GM19468 (cell line): ENCODE data around the gene GSX1.
"Not testable (repeated sequence)": the region's sequence is repeated elsewhere in the genome, so short reads cannot be mapped to it uniquely, and the experiment has no call there.

Experiments used
- ATAC-seq: cut with Tn5 transposase; IDR thresholded peaks from one replicate; pipeline ENCODE4 v1.9.1; 2021; ENCODE audit warnings: mild to moderate bottlenecking, moderate library complexity, moderate number of reproducible peaks; ENCODE audit not compliant: unreplicated experiment; ENCODE audit errors: extremely low read depth

GSX1 gene

DNA sequence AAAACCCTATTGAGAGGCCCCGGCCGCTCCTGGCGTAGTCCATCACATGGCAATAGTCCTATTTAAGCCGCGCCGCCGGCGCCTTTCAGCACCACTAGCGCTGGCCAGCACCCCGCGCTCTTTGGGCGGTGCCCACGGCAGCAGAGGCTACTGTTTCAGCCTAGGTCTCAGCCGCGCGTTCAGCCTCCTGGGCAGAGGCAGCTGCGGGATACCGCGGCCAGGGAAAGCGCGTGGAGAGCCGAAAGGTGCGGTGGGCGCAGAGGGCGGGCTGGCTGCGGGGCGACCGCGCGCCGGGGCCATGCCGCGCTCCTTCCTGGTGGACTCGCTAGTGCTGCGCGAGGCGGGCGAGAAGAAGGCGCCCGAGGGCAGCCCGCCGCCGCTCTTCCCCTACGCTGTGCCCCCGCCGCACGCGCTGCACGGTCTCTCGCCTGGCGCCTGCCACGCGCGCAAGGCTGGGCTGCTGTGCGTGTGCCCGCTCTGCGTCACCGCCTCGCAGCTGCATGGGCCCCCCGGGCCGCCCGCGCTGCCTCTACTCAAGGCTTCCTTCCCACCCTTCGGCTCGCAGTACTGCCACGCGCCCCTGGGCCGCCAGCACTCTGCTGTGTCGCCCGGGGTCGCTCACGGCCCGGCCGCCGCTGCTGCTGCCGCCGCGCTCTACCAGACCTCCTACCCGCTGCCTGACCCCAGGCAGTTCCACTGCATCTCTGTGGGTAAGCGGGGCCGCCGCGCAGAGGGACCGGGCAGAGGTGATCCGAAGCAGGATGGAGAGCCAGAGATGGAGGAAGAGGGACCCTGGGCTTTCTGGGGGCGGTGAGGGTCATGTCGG is at the start of gene GSX1:
Gene GSX1 (plus strand): TSS at position 91 of the 826 bp plus-strand sequence. CDS start 208 bp downstream, at position 299.
- ATAC-seq, result no peak

GRCh38 chr13:27744801-27745200 is 47.5 kb upstream of the GSX1 start:
- ATAC-seq, result no peak

GRCh38 chr13:27745301-27745700 is 47.0 kb upstream of the GSX1 start:
- ATAC-seq, result no peak

- ATAC-seq, result not testable (repeated sequence)
Observed at GRCh38 chr13:27748143-27748542, 44.1 kb upstream of the GSX1 start.

DNA sequence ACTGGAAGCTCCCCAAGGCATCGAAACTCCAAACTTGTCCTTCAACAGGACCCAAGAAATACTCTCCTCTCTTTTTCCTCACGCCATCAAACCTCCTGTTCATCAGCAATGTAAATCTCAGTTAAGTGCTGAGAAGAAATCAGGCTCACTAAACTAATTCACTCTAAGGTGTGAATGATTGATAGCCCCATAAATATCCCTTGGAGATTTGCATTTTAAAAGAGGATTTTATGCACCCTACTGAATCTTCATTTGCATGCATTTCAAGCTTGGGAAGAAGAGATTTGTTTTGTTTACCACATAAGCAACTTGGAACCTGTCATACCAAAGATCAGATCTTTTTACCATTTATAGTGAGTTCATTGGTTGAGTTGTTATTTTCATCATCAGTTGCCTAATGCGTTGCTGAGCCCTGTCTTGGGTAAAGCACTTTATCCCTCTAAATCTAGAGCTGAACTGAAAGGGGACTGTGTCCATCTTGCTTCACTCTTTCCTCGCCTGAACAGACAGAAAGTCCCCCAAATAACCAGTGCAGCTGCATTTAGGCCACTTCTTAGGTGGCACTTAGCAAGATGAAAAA is 40.2 kb upstream of the GSX1 start:
- ATAC-seq, result no peak

- no peak for ATAC-seq
Observed at GRCh38 chr13:27765650-27766049, 26.6 kb upstream of the GSX1 start.

- ATAC-seq, result no peak
Observed at GRCh38 chr13:27770809-27771208, 21.5 kb upstream of the GSX1 start.

- no peak for ATAC-seq
Observed at GRCh38 chr13:27772651-27773425, 19.4 kb upstream of the GSX1 start.

DNA sequence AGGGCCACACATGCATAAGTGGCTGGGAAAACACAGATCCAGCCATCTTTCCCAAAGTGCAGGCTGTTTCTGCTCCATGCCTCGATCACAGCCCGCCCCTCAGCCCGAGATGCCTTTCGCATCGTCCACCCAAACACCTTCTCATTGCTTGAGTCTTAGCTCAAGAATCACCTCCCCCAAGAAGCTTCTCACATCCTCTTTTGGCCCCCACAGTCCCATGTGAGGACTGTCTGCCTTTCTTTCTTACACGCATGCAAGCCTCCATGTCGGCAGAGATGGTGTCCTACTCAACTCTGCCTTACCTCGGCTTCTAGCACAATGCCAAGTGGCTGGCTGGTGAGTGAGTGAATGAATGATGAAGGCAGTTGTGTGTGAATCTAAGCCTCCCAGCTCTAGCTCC is 18.1 kb upstream of the GSX1 start:
- no peak for ATAC-seq

DNA sequence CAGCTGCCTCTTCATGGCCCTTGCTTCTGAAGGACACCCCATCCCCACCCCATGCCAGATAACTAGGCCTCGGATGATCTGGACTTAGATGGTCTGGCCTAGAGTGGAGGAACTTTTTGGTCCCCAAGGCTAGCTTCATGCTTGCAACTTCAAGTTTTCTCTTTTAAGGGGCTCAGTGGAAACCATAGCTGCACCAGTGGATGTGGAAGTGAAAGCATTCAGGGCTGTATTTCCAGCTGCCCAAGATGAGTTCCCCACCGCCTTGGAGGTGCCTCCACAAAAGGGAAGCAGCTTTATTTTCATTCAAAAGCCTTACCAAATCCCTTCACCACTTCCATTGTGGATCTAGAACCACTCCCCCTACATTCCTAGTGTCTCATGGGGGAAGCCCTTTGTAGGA is 17.6 kb upstream of the GSX1 start:
- ATAC-seq, result no peak

GRCh38 chr13:27775943-27776342 is 16.3 kb upstream of the GSX1 start:
- ATAC-seq, result no peak

- ATAC-seq, result no peak
Observed at GRCh38 chr13:27782151-27782550, 10.1 kb upstream of the GSX1 start.

DNA sequence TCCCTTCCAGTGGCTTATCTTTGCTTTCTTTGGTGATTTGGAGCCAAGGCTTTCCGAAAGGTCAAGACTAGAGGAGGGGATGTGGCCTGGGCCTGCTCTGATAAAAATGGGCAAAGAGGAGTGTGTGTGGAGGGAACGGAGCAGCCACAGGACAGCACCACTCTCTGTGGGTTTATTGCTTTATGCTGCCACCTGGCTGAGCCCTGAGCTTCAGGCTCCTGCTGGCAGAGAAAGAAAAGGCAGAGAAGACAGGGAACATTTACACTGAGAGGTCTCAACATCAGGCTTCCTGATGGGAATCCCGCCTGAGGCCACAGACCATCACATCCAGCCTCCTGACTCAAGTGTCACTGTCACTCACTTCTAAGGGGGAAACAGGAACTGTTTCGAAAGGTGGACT is 9.2 kb upstream of the GSX1 start:
- ATAC-seq, result no peak

DNA sequence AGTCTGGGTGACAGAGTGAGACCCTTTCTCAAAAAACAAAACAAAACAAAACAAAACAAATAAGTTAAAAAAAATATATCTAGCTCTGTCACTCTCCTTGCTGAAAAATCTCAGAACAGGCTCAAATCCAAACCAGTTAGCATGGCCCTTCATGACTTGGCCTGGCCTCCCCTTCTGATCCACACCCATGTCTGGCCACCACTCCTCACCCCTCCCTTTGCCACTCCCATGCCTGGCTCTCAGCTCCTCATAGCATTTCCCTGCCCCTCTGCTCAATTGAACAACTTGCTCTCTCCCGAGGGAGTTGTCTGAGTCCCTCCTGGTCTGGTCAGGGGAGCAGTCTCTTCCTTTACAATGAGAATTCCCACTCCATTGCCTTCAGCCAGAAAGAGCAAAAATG is 4.0 kb upstream of the GSX1 start:
- ATAC-seq, result no peak

DNA sequence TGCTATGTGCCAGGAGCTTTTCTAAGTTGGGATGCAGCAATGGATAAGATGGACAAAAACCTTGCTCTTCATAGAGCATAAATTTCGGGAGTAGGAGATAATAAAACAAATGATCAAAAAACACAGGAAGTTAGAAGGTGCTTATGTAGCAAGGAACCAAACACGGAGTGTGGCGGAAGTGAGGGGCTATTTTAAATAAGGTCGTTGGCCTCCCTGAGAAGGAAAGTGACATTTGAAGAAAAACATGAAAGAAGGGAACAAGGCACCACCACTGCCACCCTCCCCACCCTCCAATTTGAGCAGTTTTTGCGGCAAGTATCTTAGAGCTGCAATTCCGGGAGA is 3.2 kb upstream of the GSX1 start:
- ATAC-seq, result no peak

DNA sequence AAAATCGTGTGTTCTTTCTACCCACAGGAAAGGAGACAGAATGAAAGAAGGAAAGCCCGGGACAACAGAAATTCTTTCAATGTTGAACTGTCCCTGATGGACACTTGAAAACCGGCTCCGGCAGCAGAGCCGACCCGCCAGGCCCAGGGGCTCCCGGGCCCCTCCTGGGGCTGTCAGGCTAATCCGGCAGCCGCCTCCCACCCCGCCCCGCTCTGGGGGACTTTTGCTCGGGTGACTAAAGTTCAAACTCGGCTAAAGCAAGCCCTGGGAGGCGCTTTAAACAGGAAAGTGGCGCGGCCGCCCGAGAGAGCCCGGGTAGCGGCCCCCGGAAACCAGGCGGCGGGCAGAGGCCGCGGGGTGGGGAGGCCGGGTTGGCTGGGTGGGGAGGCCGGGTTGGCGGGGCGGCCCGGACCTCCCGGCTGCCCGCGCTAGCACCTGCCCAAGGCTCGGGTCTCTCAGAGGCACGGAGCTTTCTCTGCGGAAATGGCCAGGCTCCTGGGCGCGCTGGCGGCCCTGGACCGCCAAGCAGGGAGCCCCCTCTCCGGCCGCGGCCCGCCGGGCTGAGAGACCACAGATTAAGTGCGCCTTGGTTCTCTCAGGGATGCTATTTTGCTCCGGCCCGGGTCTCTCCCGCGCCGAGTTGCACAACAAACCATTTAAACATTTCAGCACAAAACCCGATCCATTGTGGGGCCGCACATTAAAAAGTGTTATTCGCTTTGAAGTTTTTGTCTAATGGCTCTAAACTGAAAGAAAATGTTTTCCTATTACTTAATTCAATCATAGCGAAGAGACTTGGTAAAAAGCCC is 2.6 kb upstream of the GSX1 start:
- no peak for ATAC-seq

- no peak for ATAC-seq
Observed at GRCh38 chr13:27790523-27790922, 1.8 kb upstream of the GSX1 start.

DNA sequence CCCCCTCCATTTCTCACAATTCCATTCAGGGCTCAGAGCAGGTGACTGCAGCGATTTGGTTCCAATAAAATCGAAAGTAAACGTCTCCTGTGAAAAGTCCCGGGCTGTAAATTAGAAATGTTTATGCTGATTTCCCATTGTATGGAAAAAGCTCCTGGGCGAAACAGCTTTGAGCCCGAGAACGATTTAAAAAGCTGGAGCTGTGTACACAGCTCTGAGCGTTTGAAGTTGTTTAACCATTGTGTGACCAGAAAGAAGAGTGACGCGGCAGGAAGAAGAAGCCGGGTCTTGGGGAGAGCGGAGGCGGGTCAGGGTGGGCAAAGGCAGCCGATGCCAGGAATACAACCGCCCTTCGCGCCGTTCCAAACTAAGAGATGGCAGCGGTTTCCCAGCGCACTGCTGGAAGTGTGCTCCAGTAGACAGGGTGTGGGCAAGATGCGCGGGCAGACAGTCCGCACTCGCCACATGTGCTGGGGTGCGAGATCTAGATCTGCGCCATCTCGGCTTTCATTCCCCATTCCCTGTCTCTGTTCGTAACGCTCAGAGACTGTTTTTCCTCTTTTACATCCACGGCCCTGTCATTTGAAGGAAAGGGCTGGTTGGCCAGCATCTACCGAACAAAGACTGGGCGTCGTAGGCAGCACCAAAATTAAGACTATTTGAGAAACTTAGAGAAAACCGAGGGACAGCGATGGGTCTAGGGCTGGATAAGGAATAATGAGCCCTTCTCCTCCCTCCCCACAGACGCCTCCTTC is 960 bp upstream of the GSX1 start:
- ATAC-seq, result no peak

DNA sequence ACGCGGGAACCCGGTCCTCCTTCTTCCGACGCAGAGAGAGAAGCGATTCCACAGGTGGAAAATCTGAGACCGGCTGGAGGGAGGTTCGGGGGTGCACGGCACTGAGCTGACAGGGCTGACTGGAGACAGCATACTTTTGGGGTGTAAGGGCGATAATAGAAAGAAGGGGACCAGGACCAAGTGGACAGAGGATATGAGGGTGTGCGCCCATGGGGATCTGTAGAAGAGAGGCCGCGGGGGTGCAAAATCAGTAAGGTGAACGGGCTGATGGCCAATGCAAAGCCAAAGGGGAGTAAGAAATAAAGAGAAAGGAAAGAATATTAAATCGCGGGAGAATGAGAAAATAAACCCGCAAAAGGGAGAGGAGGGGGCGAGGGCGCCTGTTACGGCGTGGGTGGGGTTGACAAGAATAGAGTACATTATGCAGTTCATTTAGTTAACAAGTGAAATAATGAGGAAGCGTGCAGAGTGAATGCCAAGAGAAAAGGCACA is 336 bp upstream of the GSX1 start:
- ATAC-seq, result no peak
